ENCODE measurements around the gene HSD17B11. TPM values are rescaled to one million over a fixed set of nuclear protein-coding genes. Genes with fewer than 3 reads are reported as not detected.

Gene HSD17B11
- total RNA-seq, 1 experiment from 2014 or later: 6.7 TPM

DNA sequence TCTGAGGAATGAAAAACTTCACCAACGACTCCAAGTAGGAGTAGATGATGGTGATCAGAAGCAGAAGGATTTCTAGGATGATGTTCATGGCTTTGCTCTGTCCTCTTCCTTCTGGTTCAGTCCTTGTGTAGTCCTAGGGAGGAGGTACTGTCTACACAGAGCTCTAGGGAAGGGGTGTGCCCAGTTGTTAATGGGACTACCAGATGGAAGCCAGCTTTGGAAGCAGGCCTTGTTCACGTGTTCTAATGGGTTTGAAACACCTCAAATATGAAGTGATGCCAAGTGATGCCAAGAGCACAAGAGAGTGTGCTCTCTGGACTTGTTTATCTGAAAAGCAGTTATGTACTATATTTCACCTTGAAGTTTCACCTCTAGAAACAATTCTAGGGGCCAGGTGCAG lies 68.2 kb downstream of the HSD17B11 start, which contains the start of gene HSD17B13:
HSD17B13 (minus strand) TSS at position 129 of the 400 bp plus-strand sequence; CDS start at position 88, 41 bp downstream.
- H3K27me3 ChIP-seq (replicated peaks; ENCODE audit: insufficient read depth, low read depth, low read length, poor library complexity): no peaks in the 10 kb centered on the region
- no peak within 1 kb of the TSS for H3K4me3 ChIP-seq (ENCODE audit: low read depth, low read length, poor library complexity, severe bottlenecking)
- ChIA-PET CTCF (no interaction called here), POLR2A (ENCODE audit: low non-redundant PET) (no interaction called here)
- DNase-seq (ENCODE audit: low spot score): no peak
- H3K27ac ChIP-seq (ENCODE audit: low read depth, low read length, poor library complexity, severe bottlenecking): no peak within 1 kb of the TSS
- no peaks in the 10 kb centered on the region for H3K9me3 ChIP-seq (ENCODE audit: low read depth, low read length, poor library complexity, severe bottlenecking)
- H3K4me1 ChIP-seq (ENCODE audit: insufficient read depth, low read length, poor library complexity, severe bottlenecking): no peaks in the 10 kb centered on the region
- intact Hi-C loops (cut with micrococcal nuclease; ENCODE audit: unreplicated experiment): no loop called here
- no peak for TF ChIP-seq EZH2 (IDR thresholded peaks at IDR 0.05; ENCODE audit: borderline replicate concordance, low read depth, low read length, poor library complexity, severe bottlenecking)
- TF ChIP-seq, protein P1, sequence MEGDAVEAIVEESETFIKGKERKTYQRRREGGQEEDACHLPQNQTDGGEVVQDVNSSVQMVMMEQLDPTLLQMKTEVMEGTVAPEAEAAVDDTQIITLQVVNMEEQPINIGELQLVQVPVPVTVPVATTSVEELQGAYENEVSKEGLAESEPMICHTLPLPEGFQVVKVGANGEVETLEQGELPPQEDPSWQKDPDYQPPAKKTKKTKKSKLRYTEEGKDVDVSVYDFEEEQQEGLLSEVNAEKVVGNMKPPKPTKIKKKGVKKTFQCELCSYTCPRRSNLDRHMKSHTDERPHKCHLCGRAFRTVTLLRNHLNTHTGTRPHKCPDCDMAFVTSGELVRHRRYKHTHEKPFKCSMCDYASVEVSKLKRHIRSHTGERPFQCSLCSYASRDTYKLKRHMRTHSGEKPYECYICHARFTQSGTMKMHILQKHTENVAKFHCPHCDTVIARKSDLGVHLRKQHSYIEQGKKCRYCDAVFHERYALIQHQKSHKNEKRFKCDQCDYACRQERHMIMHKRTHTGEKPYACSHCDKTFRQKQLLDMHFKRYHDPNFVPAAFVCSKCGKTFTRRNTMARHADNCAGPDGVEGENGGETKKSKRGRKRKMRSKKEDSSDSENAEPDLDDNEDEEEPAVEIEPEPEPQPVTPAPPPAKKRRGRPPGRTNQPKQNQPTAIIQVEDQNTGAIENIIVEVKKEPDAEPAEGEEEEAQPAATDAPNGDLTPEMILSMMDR (conservative IDR thresholded peaks at IDR 0.05; ENCODE audit: low read depth, low read length): no peak
- BruUV-seq (replicated peaks): no TSS peak
- no peaks in the 10 kb centered on the region for H3K36me3 ChIP-seq (ENCODE audit: insufficient read depth, low read length, poor library complexity, severe bottlenecking)

DNA sequence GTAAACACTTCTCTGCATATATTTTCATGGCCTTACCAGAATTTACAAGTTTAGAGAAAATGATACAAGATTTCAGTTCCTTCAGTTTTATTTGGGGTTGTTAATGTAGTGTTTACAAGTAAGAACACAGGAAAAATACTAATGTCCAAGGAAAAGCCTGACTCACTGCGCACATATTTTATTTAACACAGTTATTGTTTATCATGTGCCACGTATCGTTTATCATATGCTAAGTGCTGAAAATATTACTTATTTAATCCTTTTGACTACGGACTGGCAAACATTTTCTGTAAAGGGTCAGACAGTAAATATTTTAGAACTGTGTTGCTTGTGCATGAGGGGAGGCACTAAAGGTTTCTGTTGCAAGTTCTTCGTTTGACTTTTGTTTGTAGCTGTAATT lies 69.1 kb downstream of the HSD17B11 start:
- TF ChIP-seq EZH2 (IDR thresholded peaks at IDR 0.05; ENCODE audit: borderline replicate concordance, low read depth, low read length, poor library complexity, severe bottlenecking): no peak
- TF ChIP-seq, protein P1 (conservative IDR thresholded peaks at IDR 0.05; ENCODE audit: low read depth, low read length): no peak
- H3K27me3 ChIP-seq (replicated peaks; ENCODE audit: insufficient read depth, low read depth, low read length, poor library complexity): no peaks in the 10 kb centered on the region
- H3K36me3 ChIP-seq (ENCODE audit: insufficient read depth, low read length, poor library complexity, severe bottlenecking): no peaks in the 10 kb centered on the region
- H3K4me3 ChIP-seq (ENCODE audit: low read depth, low read length, poor library complexity, severe bottlenecking): no peak overlapping the region
- no peak for DNase-seq (ENCODE audit: low spot score)
- H3K4me1 ChIP-seq (ENCODE audit: insufficient read depth, low read length, poor library complexity, severe bottlenecking): no peaks in the 10 kb centered on the region
- ChIA-PET POLR2A (ENCODE audit: low non-redundant PET) (no interaction called here), CTCF (no interaction called here)
- H3K9me3 ChIP-seq (ENCODE audit: low read depth, low read length, poor library complexity, severe bottlenecking): no peaks in the 10 kb centered on the region
- H3K27ac ChIP-seq (ENCODE audit: low read depth, low read length, poor library complexity, severe bottlenecking): no peak overlapping the region
- intact Hi-C loops (cut with micrococcal nuclease; ENCODE audit: unreplicated experiment): no loop called here
- BruUV-seq (replicated peaks): no TSS peak

DNA sequence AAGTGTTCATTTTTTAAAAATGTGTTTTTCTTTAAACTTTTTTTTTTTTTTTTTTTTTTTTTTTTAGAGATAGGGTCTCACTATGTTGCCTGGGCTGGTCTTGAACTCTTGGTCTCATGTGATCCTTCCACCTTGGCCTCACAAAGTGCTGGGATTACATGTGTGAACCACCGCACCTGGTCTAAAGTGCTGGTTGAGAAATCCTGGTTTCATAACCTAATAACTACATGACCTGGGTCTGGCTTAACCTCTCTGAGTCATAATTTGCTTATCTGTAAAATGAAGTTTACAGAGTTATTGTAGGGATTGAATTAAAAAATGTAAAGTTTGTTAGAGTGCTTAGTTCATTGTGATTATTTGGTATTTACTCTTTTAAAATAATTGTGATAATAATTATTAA lies 73.5 kb downstream of the HSD17B11 start:
- intact Hi-C loops (cut with micrococcal nuclease; ENCODE audit: unreplicated experiment): no loop called here
- DNase-seq (ENCODE audit: low spot score): no peak
- POLR2A ChIA-PET (ENCODE audit: low non-redundant PET): no interaction called here
- Histone ChIP-seq H3K9me3 (ENCODE audit: low read depth, low read length, poor library complexity, severe bottlenecking) (no peaks in the 10 kb centered on the region), H3K4me3 (ENCODE audit: low read depth, low read length, poor library complexity, severe bottlenecking) (no peak overlapping the region), H3K4me1 (ENCODE audit: insufficient read depth, low read length, poor library complexity, severe bottlenecking) (peaks cover 7% of the 10 kb centered on the region), H3K27me3 (replicated peaks; ENCODE audit: insufficient read depth, low read depth, low read length, poor library complexity) (no peaks in the 10 kb centered on the region), H3K36me3 (ENCODE audit: insufficient read depth, low read length, poor library complexity, severe bottlenecking) (no peaks in the 10 kb centered on the region), H3K27ac (ENCODE audit: low read depth, low read length, poor library complexity, severe bottlenecking) (no peak overlapping the region)
- TF ChIP-seq, protein P1 (conservative IDR thresholded peaks at IDR 0.05; ENCODE audit: low read depth, low read length): no peak
- no peak for TF ChIP-seq EZH2 (IDR thresholded peaks at IDR 0.05; ENCODE audit: borderline replicate concordance, low read depth, low read length, poor library complexity, severe bottlenecking)
- BruUV-seq (replicated peaks): no TSS peak
- CTCF ChIA-PET: no interaction called here

Data from A673 (cell line).